GM06990 (cell line): Measurements from ENCODE around the gene DEPDC1.

Experiments used
- DNase-seq: peaks from one replicate; pipeline ENCODE4 v3.0.0-alpha.2; 2011; ENCODE audit not compliant: insufficient read length; ENCODE audit errors: extremely low read depth
- H3K27me3 ChIP-seq: replicated peaks from 2 replicates; pipeline ENCODE4 v1.6.0; 2011; ENCODE audit warnings: low read length; ENCODE audit not compliant: control insufficient read depth, insufficient read depth
- H3K36me3 ChIP-seq: 2 replicates; pipeline ENCODE4 v1.5.1; 2011; ENCODE audit warnings: low read length; ENCODE audit not compliant: control insufficient read depth, insufficient read depth
- H3K4me3 ChIP-seq: replicated peaks from 2 replicates; pipeline ENCODE4 v1.5.1; 2011; ENCODE audit warnings: low read depth, mild to moderate bottlenecking, control low read depth, low read length
- TF ChIP-seq, protein P1 (sequence below): IDR thresholded peaks from 2 replicates; pipeline ENCODE4 v1.5.1; 2011; ENCODE audit warnings: low read length, control low read depth, mild to moderate bottlenecking, inconsistent platforms; ENCODE audit not compliant: insufficient read depth, poor library complexity, severe bottlenecking

DEPDC1 gene

GRCh38 chr1:68456202-68456601 is 40.7 kb downstream of the DEPDC1 start:
- no peak for DNase-seq
- TF ChIP-seq, protein P1, sequence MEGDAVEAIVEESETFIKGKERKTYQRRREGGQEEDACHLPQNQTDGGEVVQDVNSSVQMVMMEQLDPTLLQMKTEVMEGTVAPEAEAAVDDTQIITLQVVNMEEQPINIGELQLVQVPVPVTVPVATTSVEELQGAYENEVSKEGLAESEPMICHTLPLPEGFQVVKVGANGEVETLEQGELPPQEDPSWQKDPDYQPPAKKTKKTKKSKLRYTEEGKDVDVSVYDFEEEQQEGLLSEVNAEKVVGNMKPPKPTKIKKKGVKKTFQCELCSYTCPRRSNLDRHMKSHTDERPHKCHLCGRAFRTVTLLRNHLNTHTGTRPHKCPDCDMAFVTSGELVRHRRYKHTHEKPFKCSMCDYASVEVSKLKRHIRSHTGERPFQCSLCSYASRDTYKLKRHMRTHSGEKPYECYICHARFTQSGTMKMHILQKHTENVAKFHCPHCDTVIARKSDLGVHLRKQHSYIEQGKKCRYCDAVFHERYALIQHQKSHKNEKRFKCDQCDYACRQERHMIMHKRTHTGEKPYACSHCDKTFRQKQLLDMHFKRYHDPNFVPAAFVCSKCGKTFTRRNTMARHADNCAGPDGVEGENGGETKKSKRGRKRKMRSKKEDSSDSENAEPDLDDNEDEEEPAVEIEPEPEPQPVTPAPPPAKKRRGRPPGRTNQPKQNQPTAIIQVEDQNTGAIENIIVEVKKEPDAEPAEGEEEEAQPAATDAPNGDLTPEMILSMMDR, result no peak
- H3K27me3 ChIP-seq, result no peaks in the 10 kb centered on the region

GRCh38 chr1:68454534-68454933 is 42.3 kb downstream of the DEPDC1 start:
- H3K27me3 ChIP-seq, result no peaks in the 10 kb centered on the region; the same call in 1 of the 2 replicates
- no peak overlapping the region for H3K4me3 ChIP-seq
- TF ChIP-seq, protein P1, result no peak
- no peaks in the 10 kb centered on the region for H3K36me3 ChIP-seq
- DNase-seq, result no peak

More at GRCh38 chr1:68456202-68456601, 40.7 kb downstream of the DEPDC1 start:
- no peaks in the 10 kb centered on the region for H3K36me3 ChIP-seq
- H3K4me3 ChIP-seq, result no peak overlapping the region

DNA sequence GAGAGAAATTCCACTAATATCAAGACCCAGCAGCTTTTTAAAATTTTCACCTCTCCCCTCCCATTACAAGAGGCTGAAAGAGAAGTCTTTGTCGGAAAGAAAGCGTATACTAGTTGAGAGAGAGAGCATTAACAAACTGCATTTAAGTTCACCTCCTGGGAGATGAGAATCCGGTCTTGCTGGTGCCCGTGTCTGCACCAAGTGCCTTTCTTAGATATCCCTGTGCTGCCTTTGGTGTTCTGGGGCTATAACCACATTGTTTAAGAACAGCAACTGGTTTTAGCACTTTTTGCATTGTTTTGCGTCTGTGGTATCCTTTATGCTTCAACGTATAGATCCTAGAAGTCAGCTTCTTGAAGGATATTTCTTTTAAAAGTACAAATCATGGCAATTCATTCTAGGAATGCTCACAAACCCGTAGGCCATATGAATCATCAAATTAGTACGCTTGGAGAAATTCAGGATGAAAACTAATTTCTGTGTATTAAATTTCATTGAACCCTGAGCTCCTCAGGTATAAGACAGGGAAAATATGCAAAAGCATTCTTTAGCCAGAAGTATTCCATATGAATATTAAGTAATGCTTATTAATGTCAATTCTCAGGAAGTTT is 43.7 kb downstream of the DEPDC1 start:
- TF ChIP-seq, protein P1, result no peak
- no peaks in the 10 kb centered on the region; the same call in none of the 2 replicates for H3K27me3 ChIP-seq
- no peak overlapping the region for H3K4me3 ChIP-seq
- no peak for DNase-seq
- no peaks in the 10 kb centered on the region for H3K36me3 ChIP-seq

DNA sequence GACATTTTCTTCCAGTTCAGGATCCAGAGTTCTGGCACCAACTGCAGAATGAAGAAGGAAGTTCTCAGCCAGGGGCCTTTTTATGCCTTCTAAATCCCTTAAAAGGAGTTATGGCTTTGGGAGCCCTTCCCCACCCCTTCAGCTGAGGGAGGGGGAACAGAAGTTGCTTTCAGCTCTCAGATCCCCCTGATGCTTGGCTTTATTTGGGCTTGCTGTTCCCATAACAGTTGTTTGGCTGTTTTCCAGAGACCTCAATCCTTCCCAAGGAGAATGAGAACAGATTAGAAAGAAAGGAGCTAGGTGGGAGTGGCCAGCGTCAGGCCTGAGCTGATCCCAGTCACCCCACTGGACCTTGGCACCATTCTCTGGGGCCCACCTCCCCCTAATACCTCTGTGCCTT is 47.0 kb downstream of the DEPDC1 start, which contains the start of gene RPE65:
TSS of gene RPE65 (minus strand) at position 54 of the 400 bp plus-strand sequence. CDS start at position 5, 49 bp downstream.
- no peak for DNase-seq
- TF ChIP-seq, protein P1, result no peak

DNA sequence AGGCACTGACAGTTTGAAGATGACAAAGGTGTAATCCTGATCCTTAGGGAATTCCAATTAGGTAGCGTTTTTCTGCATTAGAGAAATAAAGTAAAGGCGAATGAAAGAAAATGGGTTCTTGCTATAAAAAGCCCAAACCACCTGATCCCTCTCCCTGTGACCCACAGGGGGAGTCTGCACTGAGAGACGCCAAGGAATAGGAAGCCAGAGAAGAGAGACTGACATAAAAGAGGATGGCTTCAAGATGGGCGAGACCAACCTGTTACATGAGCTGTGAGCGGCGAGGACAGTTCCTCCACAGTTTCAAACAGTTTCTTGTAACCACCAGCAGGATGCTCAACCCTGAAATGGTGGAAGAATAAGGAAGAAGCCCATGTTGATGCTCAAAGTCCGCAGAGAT is 48.5 kb downstream of the DEPDC1 start:
- H3K4me3 ChIP-seq, result no peak overlapping the region
- no peaks in the 10 kb centered on the region for H3K36me3 ChIP-seq
- no peak for DNase-seq
- TF ChIP-seq, protein P1, result no peak
- H3K27me3 ChIP-seq, result no peaks in the 10 kb centered on the region; the same call in none of the 2 replicates

More for the DNA sequence above, 47.0 kb downstream of the DEPDC1 start, which contains the start of gene RPE65:
- no peaks in the 10 kb centered on the region for H3K36me3 ChIP-seq
- H3K27me3 ChIP-seq, result no peaks in the 10 kb centered on the region; the same call in none of the 2 replicates
- H3K4me3 ChIP-seq, result no peak within 1 kb of the TSS
